ENCODE data around the gene RASAL3.

GRCh38 chr19:15402411-15403150 lies 61.8 kb downstream of the RASAL3 start:
- TF ChIP-seq CTCF (IDR thresholded peaks at IDR 0.05), result no peak
- TF ChIP-seq POLR2A (IDR thresholded peaks at IDR 0.05), result no peak

Data from esophagus squamous epithelium (tissue), 4 donors.